GM19438 (cell line): ENCODE data around the gene NID1.
A peak's percentile ranks its signal among the peaks of the same experiment; 100 is the strongest.
"Not testable (repeated sequence)": the region's sequence is repeated elsewhere in the genome, so short reads cannot be mapped to it uniquely, and the experiment has no call there.

Experiments used
- ATAC-seq: cut with Tn5 transposase; IDR thresholded peaks from one replicate; pipeline ENCODE4 v1.9.1; 2021; ENCODE audit warnings: low read depth; ENCODE audit not compliant: unreplicated experiment

Gene NID1

DNA sequence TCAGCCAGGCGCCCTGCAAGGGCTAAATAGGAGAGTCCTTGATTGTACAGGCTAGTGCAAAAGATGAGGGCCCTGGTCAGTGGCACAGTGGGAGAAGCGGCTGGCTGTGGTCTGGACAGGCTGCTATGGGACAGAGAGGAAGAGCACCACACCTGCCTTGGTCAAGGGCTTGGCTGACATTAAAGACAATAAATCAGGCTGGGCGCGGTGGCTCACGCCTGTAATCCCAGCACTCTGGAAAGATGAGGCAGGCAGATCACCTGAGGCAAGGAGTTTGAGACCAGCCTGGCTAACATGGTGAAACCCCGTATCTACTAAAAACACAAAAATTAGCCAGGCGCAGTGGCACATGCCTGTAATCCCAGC, 62.9 kb downstream of the NID1 start:
- no peak for ATAC-seq

DNA sequence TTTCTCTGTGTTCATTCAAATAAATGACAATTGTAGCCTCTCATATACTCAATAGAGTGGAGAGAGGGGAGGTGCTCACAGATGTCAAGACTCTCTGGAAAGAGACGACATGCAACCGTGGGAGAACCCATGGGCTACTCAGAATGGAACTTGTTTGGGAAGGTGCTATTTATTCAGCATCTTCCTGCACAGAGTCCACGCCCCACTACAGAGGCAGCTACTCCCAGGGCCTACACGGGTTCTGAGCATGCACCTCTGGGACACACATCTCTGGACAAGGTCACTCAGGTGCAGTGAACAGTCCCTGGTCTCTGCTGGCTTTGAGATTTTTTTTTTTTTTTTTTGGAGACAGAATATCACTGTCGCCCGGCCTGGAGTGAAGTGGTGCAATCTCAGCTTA, 64.1 kb downstream of the NID1 start:
- ATAC-seq = no peak

DNA sequence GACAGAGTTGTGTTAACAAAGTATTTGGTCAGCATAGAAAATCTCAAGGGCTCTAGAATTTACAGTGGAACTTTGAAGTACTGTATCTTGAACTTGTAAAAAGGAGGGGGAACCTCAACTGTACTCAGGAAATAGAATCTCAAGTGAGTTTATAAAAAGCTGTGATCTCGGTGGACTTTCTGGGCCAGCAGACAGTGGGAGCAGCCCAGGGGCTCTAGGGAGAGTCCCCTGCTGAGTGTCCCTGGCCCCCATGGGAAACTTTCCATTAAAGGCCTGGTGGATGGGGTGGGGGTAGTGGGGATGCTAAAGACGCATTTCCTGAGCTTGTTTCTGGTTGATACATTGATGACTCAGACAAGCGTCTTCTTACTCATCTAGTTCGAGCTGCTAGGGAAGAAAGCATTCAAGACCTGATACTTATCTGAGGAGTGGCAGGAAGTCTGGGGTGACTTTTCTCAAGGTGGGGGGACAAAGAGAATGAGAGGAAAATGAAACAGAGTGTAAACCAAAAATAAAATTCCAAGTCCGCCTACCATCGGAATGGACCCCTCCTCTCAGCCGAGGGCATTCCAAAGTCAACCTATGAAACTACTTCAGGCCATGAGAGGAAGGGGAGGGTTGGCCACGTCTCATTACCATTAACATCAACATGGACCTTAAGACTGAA, 65.5 kb downstream of the NID1 start:
- peak; percentile 71 for ATAC-seq

DNA sequence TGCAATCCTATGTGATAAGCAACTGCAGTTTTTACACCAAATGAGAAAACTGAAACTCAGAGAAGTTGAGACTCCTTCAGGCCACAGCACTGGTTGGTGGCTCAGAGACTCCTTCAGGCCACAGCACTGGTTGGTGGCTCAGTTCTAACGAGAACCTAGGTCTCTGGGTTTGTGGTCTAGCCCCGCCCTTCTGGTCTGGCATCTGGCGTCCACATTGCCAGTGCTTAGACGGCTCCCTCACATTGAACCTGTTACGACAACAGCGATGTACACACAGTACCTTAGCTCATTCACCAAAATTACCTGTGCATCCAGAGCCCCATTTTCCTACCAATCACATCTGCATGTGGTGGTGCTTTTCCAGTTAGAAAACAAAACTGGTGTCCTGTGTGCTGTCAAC, 66.1 kb downstream of the NID1 start:
- ATAC-seq = peak; percentile 48

DNA sequence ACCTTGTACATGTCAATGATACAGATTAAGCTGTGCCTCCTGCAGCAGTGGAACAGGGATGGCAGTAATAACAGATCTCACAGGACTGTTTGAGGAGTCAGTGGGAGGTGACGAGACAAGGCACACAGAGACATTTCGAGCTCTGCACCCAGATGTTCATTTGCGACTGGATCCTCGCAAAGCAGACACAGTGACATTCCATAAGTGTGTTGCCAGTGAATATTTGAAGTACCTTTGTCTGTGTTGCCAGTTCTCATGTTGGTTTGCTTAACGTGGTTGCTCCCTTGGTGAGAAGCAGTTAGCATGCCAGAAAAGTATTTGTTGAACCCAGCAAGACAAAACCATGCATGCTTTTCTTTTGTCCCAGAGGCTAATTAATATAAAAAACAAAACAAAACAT, 67.0 kb downstream of the NID1 start:
- no peak for ATAC-seq

DNA sequence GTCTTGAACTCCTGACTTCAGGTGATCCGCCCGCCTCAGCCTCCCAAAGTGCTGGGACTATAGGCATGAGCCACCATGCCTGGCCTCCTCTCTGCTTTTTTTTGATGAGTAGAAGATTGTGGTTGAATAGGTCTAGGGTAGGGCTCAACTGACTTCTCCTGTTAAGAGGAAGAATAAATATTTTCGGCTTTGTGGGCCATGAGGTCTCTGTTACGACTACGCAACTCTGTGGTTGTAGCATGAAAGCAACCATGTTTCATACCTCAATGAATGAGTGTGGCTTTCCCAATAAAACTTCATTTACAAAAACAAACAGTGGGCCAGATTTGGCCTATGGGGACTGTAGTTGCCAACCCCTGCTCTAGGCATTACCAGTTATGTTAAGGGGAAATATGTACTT, 67.8 kb downstream of the NID1 start:
- ATAC-seq = no peak

DNA sequence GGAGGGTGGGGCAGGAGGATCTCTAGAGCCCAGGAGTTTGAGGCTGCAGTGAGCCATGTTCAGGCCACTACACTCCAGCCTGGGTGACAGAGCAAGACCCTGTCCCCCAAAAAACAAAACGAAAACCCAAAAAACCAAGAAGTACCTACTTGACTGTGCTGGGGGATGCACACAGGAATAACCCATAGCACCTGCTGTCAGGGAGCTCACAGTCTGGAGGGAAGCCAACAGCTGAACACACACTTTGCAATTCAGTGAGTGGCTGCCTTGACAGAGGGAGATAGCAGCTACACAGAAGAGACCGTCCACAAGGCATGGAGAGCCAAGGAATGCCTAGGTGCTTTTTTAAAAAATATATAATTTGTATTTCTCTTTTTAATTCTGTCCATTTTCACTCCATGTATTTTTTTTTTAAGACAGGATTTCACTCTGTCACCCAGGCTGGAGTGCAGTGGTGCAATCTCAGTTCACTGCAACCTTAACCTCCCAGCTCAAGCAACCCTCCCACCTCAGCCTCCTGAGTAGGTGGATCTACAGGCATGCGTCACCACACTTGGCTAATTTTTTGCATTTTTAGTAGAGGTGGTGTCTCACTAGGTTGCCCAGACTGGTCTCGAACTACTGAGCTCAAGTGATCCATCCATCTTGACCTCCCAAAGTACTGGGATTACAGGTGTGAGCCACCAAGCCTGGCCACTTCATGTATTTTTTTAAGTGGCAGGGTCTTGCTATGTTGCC, 68.7 kb downstream of the NID1 start:
- ATAC-seq = no peak

DNA sequence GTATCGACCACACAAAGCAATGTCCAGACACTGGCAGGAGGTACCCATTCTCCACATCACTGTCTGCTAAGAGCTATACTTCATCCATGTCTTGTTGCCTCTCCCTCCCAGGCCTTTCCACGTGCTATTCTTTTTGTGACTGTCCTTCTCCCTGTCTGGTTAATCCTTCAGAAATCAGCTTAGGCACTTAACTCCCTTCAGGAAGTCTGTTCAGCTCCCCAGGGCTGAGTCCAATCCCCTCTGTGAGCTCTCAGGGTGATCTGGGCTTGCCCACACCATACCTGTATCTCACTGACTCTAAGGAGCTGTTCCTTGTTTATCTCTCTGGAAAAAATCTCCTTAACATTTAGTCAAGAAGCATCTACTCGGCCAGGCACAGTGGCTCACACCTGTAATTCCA, 69.4 kb downstream of the NID1 start:
- no peak for ATAC-seq

DNA sequence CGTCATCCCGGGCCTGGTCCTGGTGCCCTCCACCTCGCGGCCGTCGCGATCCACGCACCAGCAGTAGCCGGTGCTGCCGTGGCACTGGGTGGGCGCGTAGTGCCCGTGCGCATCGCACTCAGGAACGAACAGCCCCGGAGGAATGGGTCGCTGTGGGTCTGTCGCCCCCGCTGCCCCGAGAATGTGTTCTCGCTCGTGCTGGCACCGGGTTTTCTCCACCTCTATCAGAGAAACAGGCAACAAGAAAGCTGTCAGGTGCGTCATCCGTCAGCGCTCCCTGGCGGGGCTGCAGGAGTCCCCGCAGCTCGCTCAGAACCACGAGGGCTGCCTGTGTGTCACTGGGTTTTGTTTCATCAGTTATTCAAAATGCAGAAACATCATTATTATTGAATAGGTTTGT, 71.2 kb downstream of the NID1 start:
- no peak for ATAC-seq

DNA sequence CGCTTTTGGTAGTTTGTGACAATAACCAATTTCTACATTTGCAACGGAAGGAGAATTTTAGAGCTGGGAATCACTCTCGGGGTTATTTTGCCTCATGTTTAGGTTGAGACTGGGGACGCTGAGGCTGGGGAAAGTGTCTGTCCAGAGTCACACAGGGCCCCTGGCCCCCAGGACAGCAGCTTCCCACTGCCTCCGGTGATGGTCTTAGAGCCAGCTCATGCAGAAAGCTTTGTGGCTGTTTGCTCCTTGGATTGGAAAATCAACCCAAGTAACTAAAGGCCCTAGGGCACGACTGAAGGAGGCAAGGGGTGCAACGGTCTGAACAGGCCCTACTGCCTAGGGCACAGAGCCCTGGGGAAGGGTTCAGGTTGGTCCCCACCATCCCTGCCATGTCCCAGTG, 72.0 kb downstream of the NID1 start:
- no peak for ATAC-seq

DNA sequence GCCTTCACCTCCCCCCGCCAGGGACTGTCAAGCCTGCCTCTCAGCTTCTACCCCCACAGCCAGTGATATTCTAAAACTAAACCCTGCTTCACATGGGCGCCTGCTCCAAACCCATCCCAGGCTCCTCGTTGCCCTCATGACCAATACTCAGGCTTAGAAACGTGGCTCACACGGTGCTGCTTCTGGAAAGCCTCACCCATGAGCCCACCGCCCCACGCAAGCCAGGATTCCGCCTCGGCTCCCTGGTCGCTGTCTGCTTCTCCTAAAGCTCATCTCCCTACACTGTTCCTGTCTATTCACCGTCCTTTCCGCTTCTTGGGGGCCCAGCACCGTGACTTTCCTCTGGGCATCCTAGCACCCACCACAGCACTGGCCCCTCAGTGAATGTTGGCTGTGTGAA, 72.5 kb downstream of the NID1 start:
- no peak for ATAC-seq

DNA sequence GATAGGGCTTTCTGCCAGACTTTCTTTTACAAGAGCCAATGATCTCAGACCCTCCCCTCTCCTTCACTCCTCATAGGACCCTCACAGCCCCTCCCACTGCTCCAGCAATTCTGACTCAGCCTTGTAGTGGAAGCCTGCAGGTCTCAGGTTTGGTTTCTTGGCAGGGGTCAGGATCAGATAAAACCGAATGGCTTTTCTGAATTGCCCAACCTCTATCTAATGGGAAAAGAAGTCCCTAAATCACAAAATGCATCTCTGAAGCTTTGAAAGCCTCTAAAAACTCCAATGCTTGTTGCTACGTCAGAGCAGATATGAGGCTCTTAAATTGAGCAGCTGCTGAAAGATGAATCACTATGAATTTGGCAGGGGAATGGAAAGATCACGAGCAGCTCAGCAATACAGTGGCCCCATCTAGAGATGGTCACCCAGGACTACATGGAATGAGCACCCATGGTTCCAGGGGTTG, 74.5 kb downstream of the NID1 start:
- no peak for ATAC-seq

DNA sequence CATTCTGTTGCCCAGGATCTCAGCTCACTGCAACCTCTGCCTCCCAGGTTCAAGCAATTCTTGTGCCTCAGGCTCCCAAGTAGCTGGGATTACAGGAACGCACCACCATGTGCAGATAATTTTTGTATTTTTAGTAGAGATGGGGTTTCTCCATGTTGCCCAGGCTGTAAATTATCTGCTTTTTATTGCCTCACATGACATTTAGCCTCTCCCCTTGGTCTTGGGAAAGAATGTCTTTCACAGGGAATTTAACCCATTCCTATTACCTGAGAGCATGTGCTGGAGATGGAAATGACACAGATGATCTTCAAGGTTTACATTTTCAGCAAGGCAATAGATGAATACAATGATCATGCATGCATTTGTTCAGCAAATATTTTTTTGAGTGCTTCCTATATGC, 75.8 kb downstream of the NID1 start:
- no peak for ATAC-seq

DNA sequence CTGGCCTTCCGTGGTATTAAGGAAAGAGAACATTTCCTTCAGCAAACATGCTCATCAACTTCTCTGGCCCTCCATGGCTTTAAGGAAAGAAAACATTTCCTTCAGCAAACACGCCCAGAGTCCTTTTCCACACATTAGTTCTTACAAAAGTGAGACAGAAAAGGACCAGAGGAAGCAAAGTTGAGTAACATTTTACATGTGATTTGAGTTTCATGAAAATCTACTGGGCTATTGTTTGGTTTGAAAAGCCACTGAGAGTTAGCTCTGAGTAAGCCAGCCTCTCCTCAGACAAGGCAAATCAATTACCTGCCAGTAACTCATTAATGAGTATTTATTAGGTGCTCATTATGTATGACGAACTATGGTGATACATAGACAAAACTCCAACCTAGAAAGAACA, 78.0 kb downstream of the NID1 start:
- peak; percentile 66 for ATAC-seq

DNA sequence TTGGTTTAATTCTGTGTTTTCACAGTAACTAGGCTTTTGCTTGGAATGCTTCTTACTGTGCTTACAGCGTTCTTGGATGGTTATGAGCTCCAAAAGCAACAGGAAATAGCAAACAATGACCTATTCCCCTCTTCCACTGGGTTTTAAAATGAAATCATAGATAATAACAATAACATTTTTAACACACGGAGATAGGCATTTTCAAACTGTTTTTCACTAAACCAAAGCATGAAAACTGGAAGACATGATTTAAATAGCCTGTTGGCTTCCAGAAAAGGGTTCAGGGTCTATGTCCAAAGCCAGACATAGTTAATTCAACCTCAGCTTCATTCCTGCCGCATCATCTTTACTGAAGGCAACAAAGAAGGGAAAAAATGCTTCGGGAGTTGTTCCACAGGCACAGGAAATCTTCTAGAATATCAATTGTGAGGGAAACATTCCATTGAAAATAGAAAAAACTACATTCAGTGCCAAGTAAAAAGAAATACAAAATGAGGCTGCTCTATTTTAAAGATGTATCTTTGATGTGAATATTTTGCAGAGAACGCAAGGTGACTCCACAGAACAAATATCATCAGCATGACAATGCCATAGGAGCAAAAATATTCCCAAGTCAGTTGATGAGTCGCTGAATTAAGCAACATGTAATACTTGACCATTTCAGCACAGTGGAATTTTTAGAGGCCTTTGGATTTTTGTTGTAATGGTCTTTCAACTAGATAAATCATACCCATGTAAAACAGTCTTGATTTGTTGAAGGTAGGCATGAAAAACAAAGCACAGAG, 80.7 kb downstream of the NID1 start:
- no peak for ATAC-seq

DNA sequence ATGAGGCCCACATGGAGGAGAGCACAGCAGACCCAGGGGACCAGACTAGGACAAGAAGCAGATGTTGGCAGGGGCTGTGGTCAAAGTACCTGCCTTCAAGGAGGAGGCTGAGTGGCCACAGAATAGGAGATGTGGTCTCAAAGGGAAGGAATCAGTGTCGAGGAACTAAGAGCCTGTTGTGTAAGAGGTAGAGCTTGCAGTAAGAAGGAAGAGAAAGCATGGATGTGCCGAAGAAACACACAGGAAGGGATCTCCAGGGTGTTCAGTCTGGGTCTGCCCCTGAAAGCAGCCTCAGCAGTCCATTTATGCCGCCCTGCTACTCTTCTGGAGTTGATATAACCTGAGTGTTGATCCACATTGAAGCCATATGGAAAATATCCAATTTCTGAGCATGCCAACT, 83.9 kb downstream of the NID1 start:
- ATAC-seq = no peak

DNA sequence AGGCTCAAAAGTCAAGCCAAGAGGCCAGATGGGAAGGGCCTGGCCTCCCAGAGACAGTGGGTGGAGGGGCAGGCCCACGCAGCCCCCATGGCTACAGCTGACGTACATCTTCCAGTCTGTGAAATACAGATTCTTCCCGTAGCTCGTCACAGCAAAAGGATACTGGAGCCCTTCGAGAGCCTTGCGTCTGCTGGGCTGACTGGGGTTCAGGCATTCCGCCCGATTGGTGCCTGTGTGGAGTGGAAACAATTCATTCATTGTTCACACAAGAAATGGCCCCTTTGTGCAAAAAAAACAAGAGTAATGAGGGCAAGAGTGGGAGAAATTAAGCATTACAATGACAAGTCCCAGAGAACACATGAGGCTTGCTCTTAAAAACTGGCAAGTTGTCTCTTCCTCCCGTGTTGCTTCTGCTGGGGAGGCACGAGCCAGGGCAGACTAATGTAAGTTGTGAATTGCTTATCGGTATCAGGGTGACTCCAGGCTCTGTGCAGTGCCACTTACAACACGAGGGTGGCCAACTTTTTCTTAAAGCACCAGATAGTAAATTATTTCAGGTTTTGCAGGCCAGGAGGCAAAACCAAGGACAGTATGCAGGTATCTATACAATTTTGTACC, 85.1 kb downstream of the NID1 start:
- no peak for ATAC-seq

DNA sequence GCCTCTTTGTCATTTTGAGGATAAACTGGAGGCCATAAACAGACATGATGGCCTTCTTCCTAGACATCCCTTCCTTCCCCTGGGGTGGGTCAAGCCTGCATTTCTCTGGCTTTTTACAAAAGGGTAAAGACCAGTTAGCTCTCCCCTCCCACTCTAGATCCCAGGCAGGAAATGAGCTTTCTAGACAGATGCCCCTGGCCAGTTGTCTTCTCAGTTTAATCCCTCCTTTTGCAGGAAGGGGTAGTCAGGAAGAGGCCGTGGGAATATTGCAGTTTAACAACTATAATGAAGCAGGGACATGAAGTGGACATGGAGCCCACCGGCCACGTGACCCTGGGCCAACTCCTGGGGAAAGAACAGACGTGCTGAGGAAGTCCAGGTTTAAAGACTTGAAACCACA, 85.7 kb downstream of the NID1 start:
- ATAC-seq = no peak

DNA sequence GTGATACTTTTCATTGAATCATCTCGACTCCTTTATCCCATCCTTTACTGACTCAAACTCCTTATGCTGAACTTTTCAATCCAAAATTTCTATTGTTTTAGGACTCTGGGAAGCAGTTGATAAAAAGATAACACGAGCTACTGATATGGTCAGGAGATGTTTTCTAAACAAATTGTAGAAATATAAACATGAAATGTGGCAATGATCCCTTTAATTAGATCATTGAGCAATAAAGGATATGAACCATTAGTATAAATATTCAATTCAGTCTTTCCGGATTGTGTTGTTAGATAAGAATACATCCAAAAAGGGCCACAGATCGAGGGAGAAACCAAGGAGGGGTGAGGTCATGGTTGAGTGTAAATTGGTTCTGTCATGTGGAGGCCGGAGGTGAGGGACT, 88.4 kb downstream of the NID1 start:
- no peak for ATAC-seq

DNA sequence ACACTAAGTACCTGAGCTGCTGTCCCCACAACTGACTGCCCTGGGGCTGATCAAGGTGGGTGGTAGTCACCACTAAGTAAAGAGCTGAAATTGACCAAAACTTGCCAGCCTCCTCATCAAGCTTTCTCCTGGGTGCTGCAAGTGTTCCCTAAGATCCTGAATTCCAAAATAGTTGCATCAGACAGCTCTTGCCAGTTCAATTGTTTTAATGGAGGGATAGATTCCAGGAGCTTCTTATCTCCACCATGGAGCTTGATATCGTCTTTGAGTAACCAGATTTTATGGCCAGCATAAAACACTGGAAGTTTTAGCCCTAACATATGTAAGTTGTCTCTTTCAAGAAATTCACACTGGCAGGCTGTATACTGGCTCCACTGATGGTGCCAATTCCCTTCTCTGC, 90.3 kb downstream of the NID1 start:
- ATAC-seq = no peak

DNA sequence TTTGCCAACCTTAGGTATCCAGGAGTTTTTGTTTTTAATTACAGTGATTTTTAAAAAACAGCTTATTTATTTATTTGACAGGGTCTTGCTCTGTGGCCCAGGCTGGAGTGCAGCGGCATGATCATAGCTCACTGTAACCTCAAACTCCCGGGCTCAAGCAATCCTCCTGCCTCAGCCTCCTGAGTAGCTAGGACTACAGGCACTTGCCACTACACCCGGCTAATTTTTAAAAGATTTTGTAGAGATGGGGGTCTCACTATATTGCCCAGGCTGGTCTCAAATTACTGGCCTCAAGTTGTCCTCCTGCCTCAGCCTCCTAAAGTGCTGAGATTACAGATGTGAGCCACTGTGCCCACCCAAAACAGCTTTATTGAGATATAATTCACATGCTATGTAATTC, 92.2 kb downstream of the NID1 start:
- ATAC-seq = not testable (repeated sequence)
